HG02798 (cell line): ENCODE measurements around the gene FAM217B.
"Not testable (repeated sequence)": the region's sequence is repeated elsewhere in the genome, so short reads cannot be mapped to it uniquely, and the experiment has no call there.

Experiments
- ATAC-seq: cut with Tn5 transposase; IDR thresholded peaks from one replicate; pipeline ENCODE4 v1.9.1; 2021; ENCODE audit warnings: mild to moderate bottlenecking; ENCODE audit not compliant: unreplicated experiment, poor library complexity

Gene FAM217B

DNA sequence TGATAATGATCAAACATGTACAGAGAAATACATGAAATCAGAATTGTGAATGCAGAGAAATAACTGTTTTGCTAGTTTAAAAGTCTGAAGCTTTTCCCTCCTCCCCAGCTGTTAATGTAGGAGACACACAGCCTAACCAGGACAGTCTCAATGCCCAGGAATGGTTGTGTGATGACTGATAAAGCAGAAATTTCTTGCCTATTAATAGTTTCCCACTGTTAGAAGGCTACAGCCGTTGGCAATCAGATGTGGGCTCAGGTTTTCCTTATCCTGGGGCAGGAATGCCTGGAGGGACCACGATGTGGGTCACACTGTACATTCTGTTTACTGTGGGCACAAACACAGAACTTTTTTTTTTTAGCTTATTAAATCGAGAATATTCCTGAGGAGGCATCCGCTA lies 2.0 kb upstream of the FAM217B start:
- ATAC-seq, result no peak

DNA sequence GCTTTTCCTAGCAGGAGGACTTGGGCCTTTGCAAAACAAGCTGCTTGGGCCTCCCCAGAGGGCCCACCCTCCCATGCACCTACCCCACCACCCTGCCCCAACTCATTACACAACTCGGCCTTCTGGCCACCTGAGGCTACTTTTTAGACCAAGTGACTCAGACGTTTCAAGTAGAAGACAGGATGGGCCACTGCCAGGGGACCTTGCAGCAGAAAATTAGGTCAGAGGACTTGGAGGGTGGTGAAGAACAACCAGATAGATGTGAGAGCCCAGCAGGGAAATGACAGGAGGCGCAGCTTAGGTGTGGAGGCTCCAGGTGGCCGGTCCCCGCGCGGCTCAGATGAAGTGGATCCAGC lies 1.5 kb upstream of the FAM217B start:
- ATAC-seq, result no peak

DNA sequence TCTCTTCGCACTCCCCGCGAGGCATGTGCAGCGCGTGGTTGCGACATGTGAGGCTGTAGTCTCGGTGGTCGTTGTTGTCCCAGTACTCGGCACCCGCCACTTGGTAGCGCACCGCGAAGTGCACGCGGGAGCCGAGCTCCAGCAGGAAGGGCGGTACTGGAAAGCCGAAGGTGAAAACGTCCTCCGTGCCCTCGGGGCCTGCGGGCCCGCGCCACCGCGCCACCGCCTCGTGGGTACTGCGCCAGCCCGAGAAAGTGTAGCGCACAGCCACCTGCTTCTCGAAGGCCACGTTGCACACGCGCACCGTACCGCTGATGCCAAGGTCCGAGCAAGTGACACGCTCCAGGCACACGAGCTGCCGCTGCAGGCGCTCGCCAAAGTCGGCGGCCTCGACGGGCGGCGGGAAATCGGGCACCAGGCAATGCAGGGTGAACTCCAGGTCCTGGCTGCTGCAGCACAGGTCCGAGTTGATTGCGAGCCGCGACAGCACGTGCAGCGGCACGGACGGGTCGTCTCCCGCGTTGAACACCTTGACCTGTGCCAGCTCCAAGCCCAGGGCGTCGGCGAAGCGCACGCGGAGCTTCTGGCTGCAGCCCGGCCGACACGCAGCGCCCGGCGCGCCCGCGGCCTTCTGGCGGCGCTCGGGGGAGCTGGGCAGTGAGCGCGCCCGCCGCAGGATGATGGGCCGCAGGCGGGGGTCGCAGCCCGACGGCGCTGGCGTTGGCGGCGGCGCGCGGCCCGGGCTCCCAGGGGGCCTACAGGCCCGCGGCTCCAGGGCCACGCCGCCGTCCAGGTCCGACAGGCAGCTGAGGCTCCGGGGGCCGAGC lies 924 bp upstream of the FAM217B start:
- no peak for ATAC-seq

DNA sequence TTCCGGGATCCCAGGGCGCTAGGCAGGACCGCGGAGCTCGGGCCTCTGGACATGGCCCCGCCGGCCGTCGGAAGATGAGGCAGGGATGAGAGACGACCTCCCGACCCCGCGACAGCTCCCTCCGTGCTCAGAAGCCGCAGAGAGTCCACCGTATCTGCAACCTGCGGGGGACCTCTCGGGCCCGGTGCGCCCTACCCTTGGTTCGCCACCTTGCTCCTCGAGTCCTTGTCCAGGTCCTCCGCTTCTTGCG lies 385 bp upstream of the FAM217B start:
- ATAC-seq, result peak; percentile 26

GRCh38 chr20:59940956-59941294 lies 736 bp downstream of the FAM217B start:
- no peak for ATAC-seq

GRCh38 chr20:59942245-59942644 lies 2.1 kb downstream of the FAM217B start:
- ATAC-seq, result no peak

DNA sequence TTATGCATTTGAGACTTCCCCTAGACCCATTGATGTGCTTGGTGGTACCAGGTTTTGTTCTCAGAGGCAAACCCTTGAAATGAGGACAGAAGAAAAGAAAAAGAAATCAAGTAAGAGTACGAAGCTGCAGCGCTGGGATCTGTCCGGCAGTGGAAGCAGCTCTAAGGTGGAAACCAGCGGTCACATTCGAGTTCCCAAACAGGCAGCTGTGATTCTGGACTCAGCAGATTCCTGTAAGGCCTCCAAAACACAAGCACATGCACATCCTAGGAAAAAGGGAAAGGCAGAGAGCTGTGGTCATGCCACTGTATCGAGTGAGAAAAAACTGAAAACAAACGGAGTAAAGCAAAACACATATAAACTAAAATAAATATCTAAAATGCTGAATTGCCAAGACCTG lies 4.5 kb downstream of the FAM217B start:
- no peak for ATAC-seq

DNA sequence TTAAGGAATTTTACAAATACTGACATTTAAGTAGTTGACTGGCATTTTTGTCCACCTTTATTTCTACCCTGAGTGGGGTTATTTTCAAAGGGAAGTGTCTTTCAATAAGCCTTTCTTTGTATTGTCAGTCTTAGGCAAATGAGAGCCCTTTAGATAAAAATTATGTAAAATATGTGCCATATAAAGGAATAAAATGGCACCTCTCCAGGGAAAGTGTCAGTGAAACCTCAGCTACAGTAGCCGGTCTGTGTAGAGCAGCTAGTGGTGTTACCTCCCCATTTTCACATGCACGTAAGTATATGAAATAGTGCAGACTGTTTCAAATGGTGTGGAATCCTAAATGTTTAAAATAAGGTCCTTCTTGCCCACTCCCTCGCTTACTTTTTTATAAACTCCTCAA lies 5.0 kb downstream of the FAM217B start:
- ATAC-seq, result no peak

GRCh38 chr20:59945731-59946130 lies 5.5 kb downstream of the FAM217B start:
- no peak for ATAC-seq

DNA sequence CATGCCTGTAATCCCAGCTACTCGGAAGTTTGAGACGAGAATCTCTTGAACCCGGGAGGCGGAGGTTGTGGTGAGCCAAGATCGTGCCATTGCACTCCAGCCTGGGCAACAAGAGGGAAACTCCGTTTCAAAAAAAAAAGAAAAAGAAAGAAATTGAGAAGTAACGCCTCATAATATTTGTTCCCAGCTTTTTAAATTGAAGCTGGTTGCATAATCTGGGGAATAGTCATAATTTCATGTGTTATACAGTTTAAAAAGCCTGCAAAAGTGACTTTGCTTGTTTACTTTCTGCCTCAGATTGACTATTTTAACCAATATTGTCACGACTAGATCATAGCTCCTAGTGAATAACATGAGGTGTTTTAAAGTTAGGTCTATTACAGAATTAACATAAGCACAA lies 7.2 kb downstream of the FAM217B start:
- no peak for ATAC-seq

DNA sequence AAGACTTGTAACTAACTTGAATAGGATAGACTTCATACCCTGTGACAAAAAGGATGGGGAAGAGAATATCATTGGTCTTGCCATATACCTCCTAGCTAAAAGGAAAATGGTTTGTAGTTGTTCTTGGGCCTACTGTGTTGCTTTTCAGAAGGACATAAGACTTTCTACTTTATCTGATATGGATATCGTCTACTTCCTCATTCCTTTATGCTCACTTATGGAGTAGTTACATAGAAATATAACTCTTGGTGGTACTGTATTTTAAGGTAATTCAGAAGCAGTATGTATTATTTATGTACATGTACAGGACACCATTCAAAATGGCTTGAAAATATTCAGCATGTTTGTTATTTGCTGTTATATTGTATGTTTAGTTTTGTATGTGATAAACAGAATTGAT lies 8.0 kb downstream of the FAM217B start:
- no peak for ATAC-seq

GRCh38 chr20:59948828-59949720 lies 8.9 kb downstream of the FAM217B start:
- ATAC-seq, result no peak

GRCh38 chr20:59949911-59950310 lies 9.7 kb downstream of the FAM217B start:
- ATAC-seq, result no peak

GRCh38 chr20:59954718-59955117 lies 14.5 kb downstream of the FAM217B start:
- no peak for ATAC-seq

DNA sequence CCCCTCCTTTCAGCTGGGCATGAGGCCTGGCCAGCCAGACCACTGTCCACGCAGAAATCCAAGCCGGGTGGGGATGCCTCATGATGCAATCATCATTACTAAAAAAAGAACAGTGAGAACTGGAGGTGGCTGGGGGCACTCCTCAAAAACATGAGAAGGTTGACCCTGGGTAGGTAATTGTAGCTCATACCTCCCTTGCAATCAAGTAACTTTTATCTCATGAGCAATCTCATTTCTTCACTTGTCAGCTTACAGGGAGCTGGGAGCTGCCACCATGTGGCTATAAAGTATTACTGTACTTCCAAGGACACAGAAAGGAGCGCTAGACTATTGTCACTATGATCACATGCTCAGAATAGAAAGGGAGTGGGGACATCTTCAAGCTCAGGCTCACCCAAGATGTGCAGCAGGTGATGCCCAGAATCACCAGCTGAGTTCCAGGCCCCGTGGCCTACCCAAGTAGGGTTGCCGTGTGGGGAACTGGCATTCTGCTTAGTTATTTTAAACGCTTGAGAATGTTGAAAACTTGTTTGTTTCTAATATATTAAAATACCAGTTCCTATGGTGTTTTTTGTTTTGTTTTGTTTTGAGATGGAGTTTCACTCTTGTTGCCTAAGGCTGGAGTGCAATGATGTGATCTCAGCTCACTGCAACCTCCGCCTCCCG lies 15.1 kb downstream of the FAM217B start:
- ATAC-seq, result no peak

DNA sequence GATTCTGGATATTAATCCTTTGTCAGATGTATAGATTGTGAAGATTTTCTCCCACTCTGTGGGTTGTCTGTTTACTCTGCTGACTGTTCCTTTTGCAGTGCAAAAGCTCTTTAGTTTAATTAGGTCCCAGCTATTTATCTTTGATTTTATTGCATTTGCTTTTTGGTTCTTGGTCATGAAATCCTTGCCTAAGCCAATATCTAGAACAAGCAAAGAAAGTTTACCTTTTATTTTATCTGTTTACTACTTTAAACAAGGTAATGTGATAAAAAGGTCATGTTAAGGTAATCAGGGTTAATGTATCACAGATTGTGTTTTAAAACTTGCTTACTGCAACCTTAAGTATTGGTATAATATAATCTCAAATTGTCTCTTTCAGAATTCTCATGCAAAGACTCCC lies 17.4 kb downstream of the FAM217B start:
- not testable (repeated sequence) for ATAC-seq

- ATAC-seq, result no peak
These were observed 17.9 kb downstream of the FAM217B start, which contains the start of gene CDH26 for GRCh38 chr20:59958123-59958522. CDH26 (plus strand) TSS chr20:59958423; CDS start chr20:59958727, 304 bp downstream.

- no peak for ATAC-seq
These were observed 18.4 kb downstream of the FAM217B start for GRCh38 chr20:59958626-59959025.

- ATAC-seq, result no peak
These were observed 21.2 kb downstream of the FAM217B start for GRCh38 chr20:59961423-59961822.

DNA sequence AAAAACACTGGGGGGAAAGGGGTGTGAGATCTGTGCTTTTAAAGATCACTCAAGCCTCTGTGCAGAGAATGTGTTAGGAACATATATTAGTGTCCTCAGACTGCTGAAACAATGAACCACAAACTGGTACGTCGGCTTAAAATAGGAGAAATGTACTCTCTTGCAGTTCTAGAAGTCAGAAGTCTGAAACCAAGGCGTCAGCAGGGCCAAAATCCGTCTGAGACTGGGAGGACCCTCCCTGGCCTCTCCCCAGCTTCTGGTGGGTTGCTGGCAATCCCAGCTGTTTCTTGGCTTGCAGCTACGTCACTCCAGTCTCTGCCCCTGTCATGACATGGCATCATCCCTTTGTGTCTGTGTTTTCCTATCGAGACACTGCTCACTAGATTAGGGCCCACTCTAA lies 22.0 kb downstream of the FAM217B start:
- no peak for ATAC-seq

DNA sequence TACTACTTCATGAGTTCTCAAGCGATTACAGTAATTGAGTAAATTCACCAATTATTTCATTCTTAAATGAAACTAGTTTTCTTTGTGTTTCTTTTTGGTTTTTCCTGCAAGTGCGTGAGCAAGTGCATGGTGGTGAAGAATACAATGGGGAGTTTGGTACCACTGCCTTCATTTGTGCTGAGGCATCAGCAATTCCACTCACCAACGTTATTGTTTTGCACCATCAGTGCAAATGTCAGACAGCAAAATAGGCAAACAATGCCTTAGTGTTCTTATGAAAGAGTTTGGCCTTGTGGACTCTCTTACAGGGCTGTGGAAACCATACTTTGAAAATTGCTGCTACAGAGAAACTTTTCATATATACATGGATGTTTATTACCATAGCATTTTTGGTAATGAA lies 26.2 kb downstream of the FAM217B start:
- ATAC-seq, result no peak
